Gastroesophageal sphincter (tissue), 4 donors: ENCODE data around the gene DKKL1. TPM values are rescaled to one million over a fixed set of nuclear protein-coding genes. Genes with fewer than 3 reads are reported as not detected.

Source experiments
- ATAC-seq: fragments of 150-250 bp; one replicate; pipeline ENCODE4 v1.9.1; 2016; ENCODE audit warnings: mild to moderate bottlenecking, moderate library complexity
- H3K27ac ChIP-seq, 4 donors: fragments of 200-600 bp; sonication (generic) in 3 of 4; 1 replicate in 3 of 4; 2 replicates in 1 of 4; pipeline ENCODE4 v1.5.1; 2016 to 2019
- H3K27me3 ChIP-seq: fragments of 200-600 bp; sonication (generic); one replicate; pipeline ENCODE4 v1.5.1; 2019
- H3K36me3 ChIP-seq, 2 donors: fragments of 200-600 bp; sonication (generic); one replicate each; pipeline ENCODE4 v1.5.1; 2019; ENCODE audit warnings: control low read depth in 1 of 2
- H3K4me1 ChIP-seq, 3 donors: fragments of 200-600 bp; sonication (generic); 1 replicate in 2 of 3; 2 replicates in 1 of 3; pipeline ENCODE4 v1.5.1; 2016 to 2019; ENCODE audit warnings: control low read depth in 2 of 3
- H3K4me3 ChIP-seq, 2 donors: fragments of 200-600 bp; sonication (generic); one replicate each; pipeline ENCODE4 v1.5.1; 2019; ENCODE audit warnings: mild to moderate bottlenecking in 1 of 2, moderate library complexity in 1 of 2
- H3K9me3 ChIP-seq, 3 donors: fragments of 200-600 bp; sonication (generic); one replicate each; pipeline ENCODE4 v1.5.1; 2017 to 2019; ENCODE audit warnings: control low read depth in 2 of 3
- CTCF ChIP-seq, 4 experiments: fragments of 200-600 bp in 2 of 4; fragments of 450-650 bp in 2 of 4; sonication (generic) in 1 of 4; IDR thresholded peaks; one replicate each; pipeline ENCODE4 v1.5.1; 2017 to 2019; ENCODE audit warnings: antibody characterized with exemption in 4 of 4, mild to moderate bottlenecking in 2 of 4, moderate library complexity in 2 of 4
- EP300 ChIP-seq: sonication (generic); formaldehyde crosslinking; IDR thresholded peaks from one replicate; pipeline ENCODE4 v1.6.1; 2017; ENCODE audit warnings: antibody characterized with exemption, mild to moderate bottlenecking
- POLR2A ChIP-seq, 2 donors: fragments of 450-650 bp; IDR thresholded peaks; one replicate each; pipeline ENCODE4 v1.6.1; 2017; ENCODE audit warnings: antibody characterized with exemption in 2 of 2, mild to moderate bottlenecking in 2 of 2, moderate library complexity in 1 of 2
- POLR2AphosphoS5 ChIP-seq: sonication (generic); formaldehyde crosslinking; IDR thresholded peaks from one replicate; pipeline ENCODE4 v1.6.1; 2017; ENCODE audit warnings: antibody characterized with exemption
- WGBS, 2 donors: methylation state at CpG; one replicate each; pipeline ENCODE4 v1.1.5; 2018; ENCODE audit warnings: low coverage in 1 of 2; 5-methylcytosine and 5-hydroxymethylcytosine counted together
- total RNA-seq, 4 donors: library from RNA; depleted of rRNA; stranded (reverse); fragments of >200 nt; gene quantifications; one replicate each; pipeline ENCODE4 v1.1.0, GENCODE V29; 2016

Gene DKKL1
- total RNA-seq, 4 donors from 2014 or later: not detected

- 72 to 91% methylated on average over 4 to 5 of the region's 5 CpGs for WGBS, 2 donors
- H3K27ac ChIP-seq: no peak overlapping the region
- no peaks in the 10 kb centered on the region for H3K9me3 ChIP-seq
- peaks cover 0 to 30% (median 23%) of the 10 kb centered on the region in 3 donors for H3K4me1 ChIP-seq
- ATAC-seq: no peak
- peaks cover 97% of the 10 kb centered on the region for H3K27me3 ChIP-seq
- no peak overlapping the region for H3K4me3 ChIP-seq
- H3K36me3 ChIP-seq: no peaks in the 10 kb centered on the region
- TF ChIP-seq POLR2A (IDR thresholded peaks at IDR 0.05): no peak
- no peak for TF ChIP-seq POLR2AphosphoS5
- no peak for TF ChIP-seq EP300
- TF ChIP-seq CTCF (IDR thresholded peaks at IDR 0.05): no peak
Measured at GRCh38 chr19:49418511-49418910, 54.8 kb downstream of the DKKL1 start.

- no peak for ATAC-seq
- no peak overlapping the region for H3K27ac ChIP-seq
- H3K27me3 ChIP-seq: peaks cover 100% of the 10 kb centered on the region
- no peak overlapping the region for H3K4me3 ChIP-seq
- no peaks in the 10 kb centered on the region for H3K9me3 ChIP-seq
- H3K4me1 ChIP-seq: peaks cover 0 to 36% (median 23%) of the 10 kb centered on the region in 3 donors
- H3K36me3 ChIP-seq: no peaks in the 10 kb centered on the region
- TF ChIP-seq CTCF (IDR thresholded peaks at IDR 0.05) (no peak), POLR2AphosphoS5 (no peak), POLR2A (IDR thresholded peaks at IDR 0.05) (no peak), EP300 (no peak)
- whole genome bisulfite sequencing, 2 donors: 80% methylated on average over 1 of the region's 2 CpGs; no CpG with 5 or more reads in 1 of the 2 donors
Measured at GRCh38 chr19:49419173-49419572, 55.5 kb downstream of the DKKL1 start.

- Histone ChIP-seq H3K9me3 (no peaks in the 10 kb centered on the region), H3K27me3 (peaks cover 100% of the 10 kb centered on the region), H3K4me3 (no peak overlapping the region), H3K36me3 (no peaks in the 10 kb centered on the region), H3K4me1 (peaks cover 0 to 36% (median 23%) of the 10 kb centered on the region in 3 donors), H3K27ac (no peak overlapping the region)
- 63 to 71% methylated on average over 1 to 2 of the region's 2 CpGs for WGBS, 2 donors
- no peak for ATAC-seq
- TF ChIP-seq EP300 (no peak), POLR2AphosphoS5 (no peak), CTCF (IDR thresholded peaks at IDR 0.05) (no peak), POLR2A (IDR thresholded peaks at IDR 0.05) (no peak)
Measured at GRCh38 chr19:49420227-49420626, 56.5 kb downstream of the DKKL1 start.

- TF ChIP-seq POLR2A (IDR thresholded peaks at IDR 0.05) (no peak), EP300 (no peak), CTCF (IDR thresholded peaks at IDR 0.05) (no peak), POLR2AphosphoS5 (no peak)
- Histone ChIP-seq H3K27ac (no peak overlapping the region), H3K27me3 (peaks cover 100% of the 10 kb centered on the region), H3K4me3 (peak overlapping the region in 1 of 2 donors; percentile 16), H3K36me3 (no peaks in the 10 kb centered on the region), H3K9me3 (no peaks in the 10 kb centered on the region), H3K4me1 (peaks cover 0 to 36% (median 23%) of the 10 kb centered on the region in 3 donors)
- WGBS, 2 donors: 6 to 24% methylated on average over 7 to 26 of the region's 48 CpGs
- no peak for ATAC-seq
Measured at GRCh38 chr19:49421039-49421877, 57.6 kb downstream of the DKKL1 start.

- peaks cover 0 to 36% (median 23%) of the 10 kb centered on the region in 3 donors for H3K4me1 ChIP-seq
- TF ChIP-seq EP300 (no peak), POLR2A (IDR thresholded peaks at IDR 0.05) (no peak), POLR2AphosphoS5 (no peak), CTCF (IDR thresholded peaks at IDR 0.05) (no peak)
- H3K9me3 ChIP-seq: no peaks in the 10 kb centered on the region
- no peak overlapping the region for H3K27ac ChIP-seq
- H3K36me3 ChIP-seq: no peaks in the 10 kb centered on the region
- ATAC-seq: no peak
- WGBS, 2 donors: 20 to 31% methylated on average over 1 to 3 of the region's 3 CpGs
- H3K4me3 ChIP-seq: no peak overlapping the region
- peaks cover 100% of the 10 kb centered on the region for H3K27me3 ChIP-seq
Measured at GRCh38 chr19:49421878-49422202, 58.2 kb downstream of the DKKL1 start.
